ENCODE data around the gene ARHGDIB.

Gene ARHGDIB

GRCh38 chr12:14961466-14962152, at the start of gene ARHGDIB:
TSS of gene ARHGDIB (minus strand) at chr12:14961601. CDS start at chr12:14950712, 10,889 bp downstream.
- DNase-seq, result no peak

- DNase-seq, result no peak
Observed at GRCh38 chr12:15011162-15011561, 49.8 kb upstream of the ARHGDIB start.

GRCh38 chr12:15007551-15007950, 46.1 kb upstream of the ARHGDIB start:
- no peak for DNase-seq

GRCh38 chr12:15005064-15005463, 43.7 kb upstream of the ARHGDIB start:
- no peak for DNase-seq

- no peak for DNase-seq
Observed at GRCh38 chr12:15004421-15004820, 43.0 kb upstream of the ARHGDIB start.

GRCh38 chr12:15001733-15002382, 40.5 kb upstream of the ARHGDIB start:
- no peak for DNase-seq

GRCh38 chr12:15000575-15000974, 39.2 kb upstream of the ARHGDIB start:
- DNase-seq, result no peak

GRCh38 chr12:14999695-15000365, 38.4 kb upstream of the ARHGDIB start:
- no peak for DNase-seq

- no peak for DNase-seq
Observed at GRCh38 chr12:14999021-14999694, 37.8 kb upstream of the ARHGDIB start.

- DNase-seq, result no peak
Observed at GRCh38 chr12:14997998-14998397, 36.6 kb upstream of the ARHGDIB start.

- DNase-seq, result peak; percentile 36 to 57
Observed at GRCh38 chr12:14995583-14996425, 34.4 kb upstream of the ARHGDIB start.

GRCh38 chr12:14994610-14995009, 33.2 kb upstream of the ARHGDIB start:
- no peak for DNase-seq

- DNase-seq, result no peak
Observed at GRCh38 chr12:14993537-14994266, 32.3 kb upstream of the ARHGDIB start.

- DNase-seq, result no peak
Observed at GRCh38 chr12:14993117-14993516, 31.7 kb upstream of the ARHGDIB start.

GRCh38 chr12:14992673-14993072, 31.3 kb upstream of the ARHGDIB start:
- DNase-seq, result no peak

- DNase-seq, result no peak
Observed at GRCh38 chr12:14991069-14991468, 29.7 kb upstream of the ARHGDIB start.

- no peak for DNase-seq
Observed at GRCh38 chr12:14989790-14990189, 28.4 kb upstream of the ARHGDIB start.

GRCh38 chr12:14988035-14988434, 26.6 kb upstream of the ARHGDIB start:
- no peak for DNase-seq

- no peak for DNase-seq
Observed at GRCh38 chr12:14986449-14986848, 25.0 kb upstream of the ARHGDIB start.

GRCh38 chr12:14984766-14985285, 23.4 kb upstream of the ARHGDIB start:
- no peak for DNase-seq

- no peak for DNase-seq
Observed at GRCh38 chr12:14984036-14984435, 22.6 kb upstream of the ARHGDIB start.

- DNase-seq, result no peak
Observed at GRCh38 chr12:14982991-14983390, 21.6 kb upstream of the ARHGDIB start.
